Vagina (tissue), 2 donors: ENCODE measurements around the gene CCL19.

Source experiments
- POLR2A ChIP-seq, 2 donors: fragments of 450-650 bp; IDR thresholded peaks; one replicate each; pipeline ENCODE4 v1.6.1; 2017; ENCODE audit warnings: antibody characterized with exemption in 2 of 2, mild to moderate bottlenecking in 2 of 2, moderate library complexity in 2 of 2
- POLR2AphosphoS5 ChIP-seq, 2 donors: sonication (generic); formaldehyde crosslinking; IDR thresholded peaks; one replicate each; pipeline ENCODE4 v1.9.0; 2017; ENCODE audit warnings: antibody characterized with exemption in 2 of 2, mild to moderate bottlenecking in 2 of 2, low read depth in 1 of 2; ENCODE audit not compliant: insufficient read depth in 1 of 2
- TF ChIP-seq, protein P1 (sequence below), 3 experiments: fragments of 450-650 bp in 2 of 3; fragments of 200-600 bp in 1 of 3; sonication (generic) in 1 of 3; IDR thresholded peaks; one replicate each; pipeline ENCODE4 v1.5.1; 2017 to 2019; ENCODE audit warnings: antibody characterized with exemption in 3 of 3, mild to moderate bottlenecking in 2 of 3, moderate library complexity in 2 of 3

DNA sequence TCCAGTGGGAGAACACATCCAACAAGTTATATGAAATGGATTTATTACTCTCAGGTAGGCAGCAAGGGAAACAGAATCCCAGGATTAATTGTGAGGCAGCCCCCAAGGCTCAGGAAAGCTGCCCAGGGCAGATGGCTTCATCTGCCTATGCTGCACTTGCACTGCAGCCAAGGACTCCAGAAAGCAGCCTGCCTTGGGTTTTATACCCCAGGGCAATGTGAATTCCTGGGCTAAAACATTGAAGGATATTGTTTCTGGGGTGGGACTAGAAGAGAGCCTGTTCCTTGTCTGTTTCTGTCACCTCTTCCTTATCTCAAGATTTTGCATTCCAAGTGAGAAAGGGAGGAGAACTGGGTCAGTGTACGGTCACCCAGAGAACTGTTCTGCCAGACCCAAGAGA lies 19.8 kb downstream of the CCL19 start:
- TF ChIP-seq, protein P1, sequence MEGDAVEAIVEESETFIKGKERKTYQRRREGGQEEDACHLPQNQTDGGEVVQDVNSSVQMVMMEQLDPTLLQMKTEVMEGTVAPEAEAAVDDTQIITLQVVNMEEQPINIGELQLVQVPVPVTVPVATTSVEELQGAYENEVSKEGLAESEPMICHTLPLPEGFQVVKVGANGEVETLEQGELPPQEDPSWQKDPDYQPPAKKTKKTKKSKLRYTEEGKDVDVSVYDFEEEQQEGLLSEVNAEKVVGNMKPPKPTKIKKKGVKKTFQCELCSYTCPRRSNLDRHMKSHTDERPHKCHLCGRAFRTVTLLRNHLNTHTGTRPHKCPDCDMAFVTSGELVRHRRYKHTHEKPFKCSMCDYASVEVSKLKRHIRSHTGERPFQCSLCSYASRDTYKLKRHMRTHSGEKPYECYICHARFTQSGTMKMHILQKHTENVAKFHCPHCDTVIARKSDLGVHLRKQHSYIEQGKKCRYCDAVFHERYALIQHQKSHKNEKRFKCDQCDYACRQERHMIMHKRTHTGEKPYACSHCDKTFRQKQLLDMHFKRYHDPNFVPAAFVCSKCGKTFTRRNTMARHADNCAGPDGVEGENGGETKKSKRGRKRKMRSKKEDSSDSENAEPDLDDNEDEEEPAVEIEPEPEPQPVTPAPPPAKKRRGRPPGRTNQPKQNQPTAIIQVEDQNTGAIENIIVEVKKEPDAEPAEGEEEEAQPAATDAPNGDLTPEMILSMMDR (IDR thresholded peaks at IDR 0.05) = no peak
- TF ChIP-seq POLR2A (IDR thresholded peaks at IDR 0.05) (no peak), POLR2AphosphoS5 (IDR thresholded peaks at IDR 0.05; ENCODE audit: insufficient read depth in 1 of 2, low read depth in 1 of 2) (no peak)
